Activated T-cell treated with anti-CD3 and anti-CD28 coated beads, Interleukin-2, amount 50 U/mL, for 24 hours (primary cell): ENCODE results near the gene DAB1.
"Not testable (repeated sequence)": the region's sequence is repeated elsewhere in the genome, so short reads cannot be mapped to it uniquely, and the experiment has no call there.

Source experiments
- DNase-seq: peaks from one replicate; pipeline ENCODE4 v3.0.0-alpha.2; 2020
- H3K27ac Mint-ChIP-seq: 2 replicates; pipeline ENCODE4 v1.8.0; 2020; ENCODE audit warnings: mild to moderate bottlenecking, mixed read lengths
- H3K27me3 Mint-ChIP-seq: 2 replicates; pipeline ENCODE4 v1.8.0; 2020; ENCODE audit warnings: mixed read lengths
- H3K36me3 Mint-ChIP-seq: 2 replicates; pipeline ENCODE4 v1.8.0; 2020; ENCODE audit warnings: low read depth, mixed read lengths
- H3K4me1 Mint-ChIP-seq: 2 replicates; pipeline ENCODE4 v1.8.0; 2020; ENCODE audit warnings: low read depth, mixed read lengths
- H3K4me3 Mint-ChIP-seq: 2 replicates; pipeline ENCODE4 v1.8.0; 2020; ENCODE audit warnings: mild to moderate bottlenecking, moderate library complexity, mixed read lengths
- H3K9me3 Mint-ChIP-seq: 2 replicates; pipeline ENCODE4 v1.8.0; 2020; ENCODE audit warnings: mixed read lengths

The DAB1 gene

GRCh38 chr1:57361516-57361915 is 62.3 kb downstream of the DAB1 start:
- Mint-ChIP-seq H3K4me1 (no peaks in the 10 kb centered on the region), H3K9me3 (no peaks in the 10 kb centered on the region), H3K27me3 (peaks cover 3% of the 10 kb centered on the region), H3K27ac (no peak overlapping the region), H3K36me3 (no peaks in the 10 kb centered on the region), H3K4me3 (no peak overlapping the region)
- no peak for DNase-seq

GRCh38 chr1:57360846-57361407 is 62.9 kb downstream of the DAB1 start:
- H3K4me3 Mint-ChIP-seq = no peak overlapping the region
- no peaks in the 10 kb centered on the region for H3K4me1 Mint-ChIP-seq
- no peaks in the 10 kb centered on the region for H3K9me3 Mint-ChIP-seq
- H3K27me3 Mint-ChIP-seq = peaks cover 3% of the 10 kb centered on the region
- DNase-seq = no peak
- H3K27ac Mint-ChIP-seq = no peak overlapping the region
- H3K36me3 Mint-ChIP-seq = no peaks in the 10 kb centered on the region

- Mint-ChIP-seq H3K27me3 (peaks cover 9% of the 10 kb centered on the region), H3K4me1 (no peaks in the 10 kb centered on the region), H3K4me3 (no peak overlapping the region), H3K36me3 (no peaks in the 10 kb centered on the region), H3K9me3 (no peaks in the 10 kb centered on the region), H3K27ac (no peak overlapping the region)
- no peak for DNase-seq
Measured at GRCh38 chr1:57357462-57357861, 66.4 kb downstream of the DAB1 start.

GRCh38 chr1:57353654-57354053 is 70.2 kb downstream of the DAB1 start:
- Mint-ChIP-seq H3K27me3 (peaks cover 6% of the 10 kb centered on the region), H3K36me3 (no peaks in the 10 kb centered on the region), H3K4me1 (no peaks in the 10 kb centered on the region), H3K4me3 (no peak overlapping the region), H3K9me3 (no peaks in the 10 kb centered on the region), H3K27ac (no peak overlapping the region)
- DNase-seq = no peak

GRCh38 chr1:57350610-57351009 is 73.2 kb downstream of the DAB1 start:
- Mint-ChIP-seq H3K27me3 (peaks cover 6% of the 10 kb centered on the region), H3K36me3 (no peaks in the 10 kb centered on the region), H3K27ac (no peak overlapping the region), H3K9me3 (no peaks in the 10 kb centered on the region), H3K4me3 (no peak overlapping the region), H3K4me1 (no peaks in the 10 kb centered on the region)
- DNase-seq = no peak

GRCh38 chr1:57348921-57349320 is 74.9 kb downstream of the DAB1 start:
- no peaks in the 10 kb centered on the region for H3K9me3 Mint-ChIP-seq
- no peaks in the 10 kb centered on the region for H3K36me3 Mint-ChIP-seq
- H3K27me3 Mint-ChIP-seq = no peaks in the 10 kb centered on the region
- no peak for DNase-seq
- H3K27ac Mint-ChIP-seq = no peak overlapping the region
- H3K4me3 Mint-ChIP-seq = no peak overlapping the region
- H3K4me1 Mint-ChIP-seq = no peaks in the 10 kb centered on the region

- peaks cover 3% of the 10 kb centered on the region for H3K27me3 Mint-ChIP-seq
- no peaks in the 10 kb centered on the region for H3K9me3 Mint-ChIP-seq
- H3K4me1 Mint-ChIP-seq = no peaks in the 10 kb centered on the region
- no peak overlapping the region for H3K27ac Mint-ChIP-seq
- no peak overlapping the region for H3K4me3 Mint-ChIP-seq
- no peak for DNase-seq
- no peaks in the 10 kb centered on the region for H3K36me3 Mint-ChIP-seq
Measured at GRCh38 chr1:57345916-57346315, 77.9 kb downstream of the DAB1 start.

GRCh38 chr1:57344265-57344664 is 79.6 kb downstream of the DAB1 start:
- Mint-ChIP-seq H3K27me3 (peaks cover 3% of the 10 kb centered on the region), H3K9me3 (no peaks in the 10 kb centered on the region), H3K4me3 (no peak overlapping the region), H3K4me1 (no peaks in the 10 kb centered on the region), H3K27ac (no peak overlapping the region), H3K36me3 (no peaks in the 10 kb centered on the region)
- DNase-seq = no peak

GRCh38 chr1:57343298-57343915 is 80.5 kb downstream of the DAB1 start:
- DNase-seq, H3K9me3 Mint-ChIP-seq, H3K27ac Mint-ChIP-seq, H3K4me1 Mint-ChIP-seq, H3K27me3 Mint-ChIP-seq, H3K4me3 Mint-ChIP-seq, H3K36me3 Mint-ChIP-seq: not testable (repeated sequence)

GRCh38 chr1:57341721-57342120 is 82.1 kb downstream of the DAB1 start:
- Mint-ChIP-seq H3K27me3 (peaks cover 3% of the 10 kb centered on the region), H3K4me3 (no peak overlapping the region), H3K9me3 (no peaks in the 10 kb centered on the region)

GRCh38 chr1:57340334-57341070 is 83.4 kb downstream of the DAB1 start:
- H3K27me3 Mint-ChIP-seq = peaks cover 3% of the 10 kb centered on the region
- H3K4me1 Mint-ChIP-seq = no peaks in the 10 kb centered on the region
- no peak for DNase-seq
- no peaks in the 10 kb centered on the region for H3K9me3 Mint-ChIP-seq
- H3K36me3 Mint-ChIP-seq = no peaks in the 10 kb centered on the region
- no peak overlapping the region for H3K4me3 Mint-ChIP-seq
- no peak overlapping the region for H3K27ac Mint-ChIP-seq

More at GRCh38 chr1:57341721-57342120, 82.1 kb downstream of the DAB1 start:
- no peak for DNase-seq
- H3K36me3 Mint-ChIP-seq = no peaks in the 10 kb centered on the region
- no peaks in the 10 kb centered on the region for H3K4me1 Mint-ChIP-seq
- no peak overlapping the region for H3K27ac Mint-ChIP-seq

- Mint-ChIP-seq H3K4me1 (no peaks in the 10 kb centered on the region), H3K36me3 (no peaks in the 10 kb centered on the region), H3K27ac (no peak overlapping the region), H3K27me3 (peaks cover 1% of the 10 kb centered on the region), H3K9me3 (no peaks in the 10 kb centered on the region), H3K4me3 (no peak overlapping the region)
- DNase-seq = no peak
Measured at GRCh38 chr1:57337623-57338022, 86.2 kb downstream of the DAB1 start.

GRCh38 chr1:57336793-57337192 is 87.1 kb downstream of the DAB1 start:
- Mint-ChIP-seq H3K36me3 (no peaks in the 10 kb centered on the region), H3K27ac (no peak overlapping the region), H3K27me3 (no peaks in the 10 kb centered on the region), H3K4me3 (no peak overlapping the region), H3K4me1 (no peaks in the 10 kb centered on the region), H3K9me3 (no peaks in the 10 kb centered on the region)
- DNase-seq = no peak

GRCh38 chr1:57331620-57332019 is 92.2 kb downstream of the DAB1 start:
- Mint-ChIP-seq H3K27me3 (peaks cover 2% of the 10 kb centered on the region), H3K4me3 (no peak overlapping the region), H3K4me1 (no peaks in the 10 kb centered on the region), H3K36me3 (no peaks in the 10 kb centered on the region), H3K27ac (no peak overlapping the region), H3K9me3 (peaks cover 2% of the 10 kb centered on the region)
- no peak for DNase-seq

- Mint-ChIP-seq H3K4me3 (no peak overlapping the region), H3K27ac (no peak overlapping the region), H3K9me3 (peaks cover 2% of the 10 kb centered on the region), H3K27me3 (peaks cover 2% of the 10 kb centered on the region), H3K4me1 (no peaks in the 10 kb centered on the region), H3K36me3 (no peaks in the 10 kb centered on the region)
- no peak for DNase-seq
Measured at GRCh38 chr1:57329937-57330336, 93.9 kb downstream of the DAB1 start.
